NAMALWA (cell line): ENCODE results near the gene ZNF418.
"Not testable (repeated sequence)": the region's sequence is repeated elsewhere in the genome, so short reads cannot be mapped to it uniquely, and the experiment has no call there.

Experiments used
- DNase-seq: peaks from one replicate; pipeline ENCODE4 v3.0.0-alpha.2; 2015; ENCODE audit warnings: low spot score

Gene ZNF418

DNA sequence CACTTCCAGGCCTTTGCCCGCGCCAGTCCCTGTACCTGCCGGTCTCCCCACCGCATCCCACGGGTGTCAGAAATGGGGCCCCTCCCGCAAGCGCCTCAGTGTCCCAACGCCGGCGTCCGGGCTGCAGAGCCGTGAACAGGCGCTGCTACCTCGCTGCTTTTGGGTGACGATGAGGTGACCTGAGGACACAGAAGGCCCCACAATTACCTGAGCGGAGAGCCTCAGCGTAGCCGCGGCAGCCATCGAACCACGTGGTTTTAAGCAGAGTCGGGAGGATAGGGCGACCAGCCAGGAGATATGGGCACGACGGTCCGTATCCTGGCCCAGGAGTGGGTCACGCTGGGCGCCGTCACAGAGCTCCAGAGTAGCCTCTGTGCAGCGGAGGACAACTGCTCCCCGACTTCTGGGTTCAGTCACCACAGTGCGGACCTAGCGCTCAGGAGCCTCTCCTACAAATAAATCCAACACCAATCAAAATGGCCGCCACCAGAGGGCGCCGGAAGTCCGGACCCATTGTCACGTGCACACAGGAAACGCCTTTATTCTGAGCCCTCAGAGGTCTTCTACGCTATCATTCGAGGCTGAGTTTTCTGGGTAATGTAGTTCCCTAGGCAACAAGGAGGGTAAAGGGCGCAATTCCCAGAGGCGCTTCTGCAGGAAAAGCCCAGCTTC, 46.5 kb downstream of the ZNF418 start, which contains the start of gene ZNF814:
ZNF814 (minus strand) TSS at position 478 of the 672 bp plus-strand sequence; CDS start at position 243, 235 bp downstream.
- peak; percentile 94 for DNase-seq

DNA sequence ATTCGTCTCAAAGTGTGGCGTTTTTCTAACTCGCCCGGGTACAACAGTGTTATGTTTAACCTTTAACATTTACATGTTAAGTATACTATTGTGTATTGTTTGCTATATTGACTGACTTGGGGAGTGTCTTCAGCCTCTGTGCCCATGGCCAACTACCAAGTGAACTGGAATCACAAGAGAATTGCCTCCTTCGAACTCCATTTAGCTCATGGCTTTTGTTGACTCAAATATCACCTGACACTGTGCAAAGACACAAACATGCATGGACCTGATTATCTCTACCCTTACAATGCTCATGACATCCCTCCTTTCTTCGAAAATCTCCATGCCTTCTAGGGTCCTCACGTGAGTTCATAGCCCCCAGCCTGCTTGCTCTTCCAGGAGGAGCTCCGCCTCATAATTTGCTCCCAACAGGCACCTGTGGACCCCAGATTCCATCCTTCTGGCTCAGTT, 47.1 kb downstream of the ZNF418 start:
- DNase-seq = no peak

GRCh38 chr19:57887195-57887941, 47.8 kb downstream of the ZNF418 start:
- no peak for DNase-seq

DNA sequence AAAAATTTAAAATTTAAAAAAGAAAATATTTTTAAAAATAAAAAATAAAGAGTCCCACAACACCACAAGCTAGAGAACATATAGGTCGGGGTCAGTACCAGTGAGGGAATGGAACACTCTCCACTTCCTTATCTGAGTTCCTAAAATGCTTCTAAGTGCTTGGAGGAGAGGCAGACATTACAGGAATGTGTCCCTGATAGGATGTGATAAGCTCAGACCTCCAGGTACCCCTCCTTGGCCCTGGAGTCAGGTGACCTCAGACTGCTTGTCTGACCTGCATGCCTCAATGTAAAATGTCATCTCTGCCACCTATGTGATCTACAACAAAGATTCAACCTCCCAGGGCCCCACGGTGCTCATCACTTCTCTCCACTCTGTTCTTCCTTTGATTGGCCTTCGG, 49.2 kb downstream of the ZNF418 start:
- no peak for DNase-seq

GRCh38 chr19:57873883-57874799, 61.1 kb downstream of the ZNF418 start:
- DNase-seq = not testable (repeated sequence)

DNA sequence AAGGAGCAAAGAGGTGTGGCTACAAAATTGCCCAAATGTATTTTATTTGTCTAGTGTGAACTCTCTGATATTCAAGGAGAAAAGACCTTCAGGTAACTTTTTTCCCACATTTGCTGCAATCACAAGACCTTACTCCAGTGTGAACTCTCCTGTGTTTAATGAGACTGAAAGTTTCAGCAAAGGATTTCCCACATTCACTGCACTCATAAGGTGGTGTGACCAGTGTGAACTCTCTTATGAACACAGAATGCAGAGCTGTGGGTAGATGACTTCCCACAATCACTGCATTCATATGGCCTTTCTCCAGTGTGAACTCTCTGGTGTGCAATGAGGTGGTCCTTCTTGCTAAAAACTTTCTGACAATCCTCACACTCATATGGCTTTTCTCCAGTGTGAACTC, 62.8 kb downstream of the ZNF418 start:
- DNase-seq = no peak
